GM18517 (cell line): Measurements from ENCODE around the gene DIRAS1.

Source experiments
- ATAC-seq: cut with Tn5 transposase; IDR thresholded peaks from one replicate; pipeline ENCODE4 v1.9.1; 2021; ENCODE audit warnings: mild to moderate bottlenecking, moderate library complexity; ENCODE audit not compliant: unreplicated experiment

The DIRAS1 gene

GRCh38 chr19:2755811-2756210, 34.6 kb upstream of the DIRAS1 start:
- ATAC-seq, result no peak

GRCh38 chr19:2755448-2755705, 34.2 kb upstream of the DIRAS1 start:
- no peak for ATAC-seq

- no peak for ATAC-seq
Measured at GRCh38 chr19:2754659-2755447, 33.7 kb upstream of the DIRAS1 start.

- no peak for ATAC-seq
Measured at GRCh38 chr19:2751438-2751830, 30.3 kb upstream of the DIRAS1 start.

DNA sequence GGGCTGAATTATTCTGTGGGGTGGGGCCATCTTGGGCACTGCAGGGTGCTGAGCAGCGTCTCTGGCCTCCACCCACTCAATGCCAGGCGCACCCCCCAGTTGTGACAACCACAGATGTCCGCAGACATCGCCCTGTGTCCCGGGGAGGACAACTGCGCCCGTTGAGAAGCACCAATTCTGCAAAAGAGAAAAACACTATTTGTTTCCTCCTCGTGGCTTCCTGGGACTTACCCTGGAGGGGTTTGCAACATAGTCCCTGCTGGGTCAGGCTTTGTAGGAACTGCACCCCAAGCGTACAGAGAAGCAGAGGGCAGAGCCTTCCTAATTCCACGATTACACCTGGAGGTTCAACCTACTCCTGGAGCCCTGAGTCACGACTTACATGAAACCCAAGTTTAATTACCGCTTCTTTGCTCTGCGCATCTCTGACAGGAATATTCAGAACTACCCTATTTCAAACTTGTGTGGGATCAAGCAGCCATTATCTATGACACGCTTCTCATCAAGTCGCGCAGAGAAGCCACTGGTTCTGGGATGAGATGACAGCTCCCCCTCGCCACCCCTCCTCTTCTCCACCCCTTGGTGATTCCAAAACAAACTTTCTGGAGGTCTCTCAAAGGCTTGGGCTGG, 29.8 kb upstream of the DIRAS1 start:
- no peak for ATAC-seq

GRCh38 chr19:2747349-2747748, 26.2 kb upstream of the DIRAS1 start:
- no peak for ATAC-seq

DNA sequence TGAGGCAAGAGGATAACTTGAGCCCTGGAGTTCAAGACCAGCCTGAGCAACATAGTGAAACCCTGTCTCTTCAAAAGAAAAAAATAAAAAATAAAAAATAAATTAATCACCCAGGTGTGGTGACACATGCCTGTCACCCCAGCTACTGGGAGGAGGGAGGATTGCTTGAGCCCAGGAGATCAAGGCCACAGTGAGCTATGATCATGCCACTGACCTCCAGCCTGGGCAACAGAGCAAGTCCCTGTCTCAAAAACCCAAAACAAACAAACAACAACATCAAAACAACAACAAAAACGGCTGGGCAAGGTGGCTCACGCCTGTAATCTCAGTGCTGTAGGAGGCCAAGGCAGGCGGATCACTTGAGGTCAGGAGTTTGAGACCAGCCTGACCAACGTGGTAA, 22.9 kb upstream of the DIRAS1 start:
- no peak for ATAC-seq

GRCh38 chr19:2743099-2743498, 21.9 kb upstream of the DIRAS1 start:
- no peak for ATAC-seq

DNA sequence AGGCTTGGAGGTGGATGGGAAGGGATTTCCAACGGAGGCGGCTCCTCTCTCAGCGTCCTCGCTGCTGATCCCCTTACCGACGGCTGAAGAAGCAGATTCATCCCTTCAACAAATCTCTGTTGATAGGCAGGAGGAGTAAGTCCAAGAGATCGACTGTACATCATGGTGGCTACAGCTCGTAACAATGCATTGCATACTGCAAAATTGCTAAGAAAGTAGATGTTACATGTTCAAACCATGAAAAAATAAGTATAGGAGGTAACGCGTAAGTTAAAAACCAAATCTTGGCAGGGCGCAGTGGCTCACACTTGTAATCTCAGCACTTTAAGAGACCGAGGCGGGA, 19.1 kb upstream of the DIRAS1 start:
- ATAC-seq, result no peak

- ATAC-seq, result peak; percentile 92
Measured at GRCh38 chr19:2739602-2740313, 18.6 kb upstream of the DIRAS1 start, which contains the start of gene SLC39A3. TSS of gene SLC39A3 (minus strand) at chr19:2740017. CDS start at chr19:2737257, 2,760 bp downstream.

GRCh38 chr19:2736550-2737190, 15.5 kb upstream of the DIRAS1 start:
- no peak for ATAC-seq

- no peak for ATAC-seq
Measured at GRCh38 chr19:2735374-2735773, 14.2 kb upstream of the DIRAS1 start.

- no peak for ATAC-seq
Measured at GRCh38 chr19:2734589-2735288, 13.6 kb upstream of the DIRAS1 start.

DNA sequence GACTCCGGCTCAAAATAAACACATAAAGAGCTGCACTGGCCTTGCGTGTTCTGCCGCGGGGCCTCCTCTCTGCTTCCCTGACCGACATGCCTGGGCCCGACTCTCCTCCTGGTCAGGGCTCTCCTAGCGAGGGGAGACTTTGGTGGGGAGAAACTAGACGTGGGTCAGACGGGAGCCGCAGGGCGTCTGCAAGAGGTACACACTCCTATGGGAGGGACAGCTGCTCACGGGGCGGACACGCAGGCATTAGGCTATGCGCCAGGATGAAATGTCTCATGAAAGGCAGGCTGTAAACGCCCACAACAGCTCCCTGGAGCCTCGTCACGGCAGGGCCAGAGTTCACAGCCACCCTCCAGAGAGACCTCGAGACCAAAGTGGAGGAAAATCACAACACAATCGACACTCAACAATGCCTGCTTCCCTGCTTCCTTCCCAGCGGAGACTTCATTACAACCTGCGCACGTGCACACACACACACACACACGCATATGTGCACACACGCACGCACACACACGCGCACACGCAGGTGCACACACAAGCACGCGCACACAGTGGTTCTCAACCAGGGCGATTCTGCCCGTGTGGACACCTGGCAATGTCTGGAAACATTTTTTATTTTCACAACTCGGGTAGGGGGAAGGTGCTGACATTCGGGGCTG, 12.9 kb upstream of the DIRAS1 start:
- ATAC-seq, result no peak

DNA sequence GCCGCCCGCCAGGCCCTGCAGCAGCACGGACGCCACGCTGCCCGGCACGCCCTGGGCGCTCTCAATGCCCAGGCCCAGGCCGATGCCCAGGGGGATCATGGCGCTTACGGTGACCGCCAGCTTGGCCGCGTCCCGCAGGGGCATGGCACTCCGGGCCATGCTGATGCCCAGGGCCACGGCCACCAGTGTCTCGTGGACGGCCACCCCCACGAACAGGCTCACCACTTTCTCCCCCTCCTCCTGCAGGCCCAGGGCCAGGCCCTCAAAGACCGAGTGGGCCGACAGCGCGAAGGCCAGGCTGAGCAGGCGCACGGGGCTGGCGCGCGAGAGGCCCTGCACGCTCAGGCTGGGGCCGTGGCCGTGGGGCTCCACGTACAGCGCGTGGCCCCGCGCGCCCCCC, 11.7 kb upstream of the DIRAS1 start:
- ATAC-seq, result no peak

DNA sequence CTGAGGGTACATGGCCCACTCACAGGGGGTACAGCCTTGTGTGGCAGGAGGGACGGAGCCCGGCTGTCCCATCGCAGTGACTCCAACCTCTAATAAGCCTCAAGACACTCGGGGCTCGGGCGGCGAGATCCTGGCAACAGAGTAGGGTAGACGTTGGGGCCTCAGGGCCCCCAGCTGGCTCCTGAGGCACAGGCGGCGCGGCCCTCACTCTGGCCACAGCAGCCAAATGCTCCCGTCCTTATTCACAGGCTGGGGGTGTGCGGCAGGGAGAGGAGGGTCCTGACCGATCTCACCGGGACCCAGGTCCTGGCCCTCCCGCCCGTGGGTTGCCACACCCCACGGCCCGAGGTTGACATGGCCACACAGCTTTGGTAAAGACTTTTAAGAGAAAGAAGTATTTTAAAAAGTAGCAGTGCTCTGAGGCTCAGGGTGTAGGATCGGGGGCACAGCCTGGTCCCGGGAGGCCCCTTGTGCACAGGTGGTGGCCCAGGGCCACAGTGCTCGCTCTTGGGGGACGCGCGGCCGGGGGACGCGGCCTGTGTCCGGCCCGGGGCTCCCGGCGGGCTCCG, 11.1 kb upstream of the DIRAS1 start:
- ATAC-seq, result no peak

DNA sequence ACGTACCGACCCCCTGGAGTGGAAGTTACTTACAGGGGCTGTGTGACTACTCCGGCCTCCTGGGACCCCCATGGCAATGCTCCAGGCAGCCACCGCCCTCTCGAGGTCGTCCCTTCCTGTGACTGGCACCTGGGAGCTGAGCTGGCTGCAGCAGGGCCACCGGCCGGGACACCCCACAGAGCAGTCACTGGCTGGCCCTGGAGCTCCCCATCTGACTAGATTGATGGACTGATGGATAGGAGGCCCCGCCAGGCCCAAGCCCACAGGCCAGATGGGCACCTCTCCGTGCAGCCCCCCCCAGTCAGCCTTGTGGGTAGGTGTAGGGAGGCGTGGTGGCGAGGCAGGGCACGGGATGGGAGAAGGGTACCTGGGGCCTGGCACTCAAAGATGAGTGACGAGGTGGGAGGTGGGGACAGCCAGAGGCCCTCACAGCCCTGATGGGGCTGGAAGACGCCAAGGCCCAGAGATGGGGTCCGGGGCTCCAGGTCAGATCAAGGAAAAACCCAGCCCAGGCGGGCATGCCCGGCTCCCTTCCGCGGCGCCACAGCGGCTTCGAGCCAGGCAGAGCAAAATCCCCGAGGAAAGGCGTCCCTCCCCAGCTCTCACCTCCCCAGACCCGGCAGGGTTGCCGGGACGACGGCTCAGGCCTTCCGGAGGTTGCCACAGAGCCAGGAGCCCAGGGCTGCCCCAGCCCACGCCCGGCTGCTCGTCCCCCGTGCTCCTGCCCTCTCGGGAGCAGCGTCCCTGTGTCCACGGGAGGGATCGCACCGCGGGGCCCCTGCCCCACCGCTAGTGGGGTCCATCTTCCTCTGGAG, 10.2 kb upstream of the DIRAS1 start:
- ATAC-seq, result no peak

GRCh38 chr19:2729943-2730818, 9.0 kb upstream of the DIRAS1 start:
- no peak for ATAC-seq
